Cardiac ventricle fibroblast (primary cell): ENCODE data around the gene MXD4. TPM values are rescaled to one million over a fixed set of nuclear protein-coding genes. Genes with fewer than 3 reads are reported as not detected.

Source experiments
- total RNA-seq: library from RNA; depleted of rRNA; stranded (reverse); fragments of >200 nt; gene quantifications from 2 replicates; pipeline ENCODE4 v1.2.3, GENCODE V29; 2015

The MXD4 gene, protein sequence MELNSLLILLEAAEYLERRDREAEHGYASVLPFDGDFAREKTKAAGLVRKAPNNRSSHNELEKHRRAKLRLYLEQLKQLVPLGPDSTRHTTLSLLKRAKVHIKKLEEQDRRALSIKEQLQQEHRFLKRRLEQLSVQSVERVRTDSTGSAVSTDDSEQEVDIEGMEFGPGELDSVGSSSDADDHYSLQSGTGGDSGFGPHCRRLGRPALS
- 94.5 and 106 TPM in 2 replicates for total RNA-seq

DNA sequence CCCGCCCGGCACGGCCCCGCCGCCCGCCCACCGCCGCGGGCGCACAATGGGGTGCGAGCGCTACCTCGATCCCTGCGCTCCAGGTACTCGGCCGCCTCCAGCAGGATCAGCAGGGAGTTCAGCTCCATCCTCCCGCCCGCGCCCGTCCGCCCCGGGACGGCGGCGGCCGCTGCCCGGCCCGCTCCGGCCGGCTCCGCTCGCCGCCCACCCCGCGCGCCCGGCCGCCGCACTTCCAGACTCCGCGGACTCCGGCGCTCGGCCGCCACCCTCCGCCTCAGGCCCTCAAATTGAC lies at the start of gene MXD4:
Gene MXD4, minus strand, starts transcription at position 257 of the 292 bp plus-strand sequence. Its CDS starts 129 bp downstream, at position 128.

DNA sequence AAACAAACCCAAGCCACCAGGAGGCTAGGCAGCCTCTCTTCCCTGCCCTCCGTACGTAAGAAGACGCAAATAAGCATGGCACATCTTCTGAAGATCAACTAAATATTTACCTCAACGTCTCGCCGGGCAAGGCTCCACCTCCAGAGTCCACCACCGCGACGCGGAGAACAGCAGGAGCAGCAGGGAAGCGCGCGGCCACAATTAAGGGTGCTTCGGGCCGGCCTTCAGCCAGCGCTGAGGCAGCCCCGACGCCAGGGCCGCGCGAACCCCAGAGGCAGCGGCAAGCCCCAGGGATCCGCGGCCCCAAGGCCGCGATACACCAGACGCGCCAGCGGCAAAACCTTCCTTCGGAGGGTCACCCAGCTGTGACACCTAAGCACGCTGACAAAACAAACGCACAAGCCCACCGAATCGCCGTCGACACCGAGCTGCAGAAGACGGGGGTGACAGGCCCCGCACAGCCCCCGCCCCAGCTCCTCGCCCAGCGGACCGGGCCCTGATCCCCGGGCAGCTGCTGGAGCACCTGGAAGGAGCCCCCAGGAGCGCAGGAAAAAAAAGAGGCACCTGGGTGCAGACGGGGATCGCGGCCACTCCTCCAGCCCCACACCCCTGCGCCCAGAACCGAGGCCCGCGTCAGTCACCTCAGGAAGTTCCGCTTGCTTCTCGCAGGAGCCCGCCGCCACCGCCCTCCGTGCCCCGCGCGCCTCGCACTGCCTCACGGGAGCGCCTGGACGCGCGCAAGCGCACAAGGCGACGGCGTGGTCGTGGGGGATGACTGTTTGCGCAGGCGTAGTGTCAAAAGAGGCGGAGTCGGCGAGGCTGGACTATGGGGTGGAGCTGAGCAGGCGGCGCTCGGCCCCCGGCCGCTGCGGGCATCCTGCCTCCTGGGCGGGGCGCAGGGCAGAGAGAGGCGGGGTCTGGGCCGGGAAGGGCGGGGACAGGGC lies 20.2 kb downstream of the MXD4 start, which contains the start of the genes HAUS3 and POLN:
Gene HAUS3, minus strand, starts transcription at position 712 of the 944 bp plus-strand sequence. CDS start 1,175 bp downstream, outside the sequence.
Gene POLN, minus strand, starts transcription at position 712 of the 944 bp plus-strand sequence. CDS start 12,890 bp downstream, outside the sequence.

Other genes with a start within 250 kb of the MXD4 start
- 0.39 and 1.6 TPM in 2 replicates for gene NAT8L, start 202.8 kb downstream of the MXD4 start, total RNA-seq
- 4.2 and 12.6 TPM in 2 replicates for gene HAUS3, start 20.0 kb downstream of the MXD4 start, total RNA-seq
- 2.5 and 3.1 TPM in 2 replicates for gene POLN, start 20.0 kb downstream of the MXD4 start, total RNA-seq
- gene ZFYVE28, start 156.5 kb upstream of the MXD4 start, total RNA-seq: 4.5 and 4.8 TPM in 2 replicates
- not detected in 2 replicates for gene CFAP99, start 156.8 kb upstream of the MXD4 start, total RNA-seq
- 61.2 and 75.5 TPM in 2 replicates for gene RNF4, start 207.0 kb upstream of the MXD4 start, total RNA-seq